ENCODE data around the gene CHMP2B.

Gene CHMP2B

DNA sequence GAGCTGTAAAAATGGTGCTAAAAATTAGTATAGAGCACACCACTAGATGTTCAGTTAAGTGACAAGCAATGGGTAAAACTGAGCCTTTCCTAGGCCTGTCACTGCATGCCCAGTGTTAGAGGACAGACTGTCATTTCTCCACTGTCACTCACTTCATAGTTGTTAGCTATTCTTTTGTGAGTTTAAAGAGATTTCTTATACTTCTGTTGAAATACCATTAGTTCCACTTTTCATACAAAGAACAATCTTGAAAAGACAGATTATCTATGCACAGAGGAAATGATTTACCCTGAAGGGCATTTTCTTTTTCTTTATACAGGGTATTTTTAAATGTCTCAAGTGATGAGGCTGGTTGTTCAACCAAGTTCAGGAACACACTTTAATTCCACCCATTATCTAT lies 28.3 kb upstream of the CHMP2B start:
- ATAC-seq (ENCODE audit: low read depth) = no peak
- TF ChIP-seq, protein P1, sequence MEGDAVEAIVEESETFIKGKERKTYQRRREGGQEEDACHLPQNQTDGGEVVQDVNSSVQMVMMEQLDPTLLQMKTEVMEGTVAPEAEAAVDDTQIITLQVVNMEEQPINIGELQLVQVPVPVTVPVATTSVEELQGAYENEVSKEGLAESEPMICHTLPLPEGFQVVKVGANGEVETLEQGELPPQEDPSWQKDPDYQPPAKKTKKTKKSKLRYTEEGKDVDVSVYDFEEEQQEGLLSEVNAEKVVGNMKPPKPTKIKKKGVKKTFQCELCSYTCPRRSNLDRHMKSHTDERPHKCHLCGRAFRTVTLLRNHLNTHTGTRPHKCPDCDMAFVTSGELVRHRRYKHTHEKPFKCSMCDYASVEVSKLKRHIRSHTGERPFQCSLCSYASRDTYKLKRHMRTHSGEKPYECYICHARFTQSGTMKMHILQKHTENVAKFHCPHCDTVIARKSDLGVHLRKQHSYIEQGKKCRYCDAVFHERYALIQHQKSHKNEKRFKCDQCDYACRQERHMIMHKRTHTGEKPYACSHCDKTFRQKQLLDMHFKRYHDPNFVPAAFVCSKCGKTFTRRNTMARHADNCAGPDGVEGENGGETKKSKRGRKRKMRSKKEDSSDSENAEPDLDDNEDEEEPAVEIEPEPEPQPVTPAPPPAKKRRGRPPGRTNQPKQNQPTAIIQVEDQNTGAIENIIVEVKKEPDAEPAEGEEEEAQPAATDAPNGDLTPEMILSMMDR (IDR thresholded peaks at IDR 0.05; ENCODE audit: poor library complexity, severe bottlenecking) = no peak
- Histone ChIP-seq H3K9me3 (ENCODE audit: severe bottlenecking) (no peaks in the 10 kb centered on the region), H3K36me3 (ENCODE audit: low read depth) (no peaks in the 10 kb centered on the region), H3K27ac (ENCODE audit: poor library complexity, severe bottlenecking) (no peak overlapping the region), H3K4me1 (ENCODE audit: insufficient read depth, poor library complexity, severe bottlenecking) (no peaks in the 10 kb centered on the region), H3K4me3 (ENCODE audit: severe bottlenecking) (no peak overlapping the region), H3K27me3 (ENCODE audit: insufficient read depth, poor library complexity, severe bottlenecking) (no peaks in the 10 kb centered on the region)
- no peak for DNase-seq (ENCODE audit: low spot score)

DNA sequence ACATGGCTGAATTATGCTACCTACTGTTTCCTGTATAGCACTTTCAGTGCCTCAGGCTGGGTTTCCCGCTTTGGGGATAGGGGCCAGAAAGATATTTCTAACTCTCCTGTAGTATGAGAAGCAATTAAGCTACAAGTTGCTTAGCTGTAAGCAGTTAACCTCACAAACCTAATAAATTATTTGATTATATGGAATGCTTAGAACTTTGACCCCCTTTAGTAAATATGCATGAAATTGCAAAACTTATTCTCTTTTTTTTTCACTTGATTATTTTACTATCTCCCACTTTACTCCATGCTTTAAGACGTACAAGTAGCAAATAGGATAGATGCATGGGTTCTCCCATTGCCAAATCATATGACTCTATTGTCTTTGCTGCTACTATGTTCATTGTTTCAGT lies 27.5 kb upstream of the CHMP2B start:
- TF ChIP-seq, protein P1 (IDR thresholded peaks at IDR 0.05; ENCODE audit: poor library complexity, severe bottlenecking) = no peak
- DNase-seq (ENCODE audit: low spot score) (no peak), ATAC-seq (ENCODE audit: low read depth) (no peak)
- H3K27me3 ChIP-seq (ENCODE audit: insufficient read depth, poor library complexity, severe bottlenecking) = no peaks in the 10 kb centered on the region
- H3K36me3 ChIP-seq (ENCODE audit: low read depth) = no peaks in the 10 kb centered on the region
- no peaks in the 10 kb centered on the region for H3K9me3 ChIP-seq (ENCODE audit: severe bottlenecking)
- no peaks in the 10 kb centered on the region for H3K4me1 ChIP-seq (ENCODE audit: insufficient read depth, poor library complexity, severe bottlenecking)
- no peak overlapping the region for H3K27ac ChIP-seq (ENCODE audit: poor library complexity, severe bottlenecking)
- H3K4me3 ChIP-seq (ENCODE audit: severe bottlenecking) = no peak overlapping the region

DNA sequence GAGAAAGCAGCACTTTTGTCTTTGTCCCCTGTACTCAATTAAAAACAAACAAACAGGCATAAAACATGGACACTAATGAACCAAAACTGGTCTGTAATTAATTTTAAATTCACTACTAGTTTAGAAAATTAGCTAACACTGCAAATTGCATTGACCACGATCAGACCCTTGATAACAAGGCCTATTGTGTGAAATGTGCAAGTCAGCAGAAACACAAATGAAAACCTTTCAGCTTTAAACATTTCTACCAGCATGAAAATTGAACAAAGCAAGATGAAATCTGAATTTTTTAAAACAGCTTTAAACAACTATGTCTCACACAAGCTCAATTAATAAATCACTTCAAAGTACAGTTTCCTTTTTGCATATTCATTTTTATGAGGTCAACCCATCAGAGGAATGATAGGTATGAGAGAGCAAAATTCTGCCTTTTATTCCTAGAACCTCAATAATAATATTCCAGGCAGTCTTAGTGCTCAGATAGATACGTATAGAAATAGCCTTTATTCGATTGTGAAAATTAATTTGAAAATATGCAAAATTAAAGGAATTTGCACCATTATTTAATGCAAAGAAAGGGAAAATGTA lies 27.0 kb upstream of the CHMP2B start:
- Histone ChIP-seq H3K36me3 (ENCODE audit: low read depth) (no peaks in the 10 kb centered on the region), H3K4me3 (ENCODE audit: severe bottlenecking) (no peak overlapping the region), H3K4me1 (ENCODE audit: insufficient read depth, poor library complexity, severe bottlenecking) (no peaks in the 10 kb centered on the region), H3K27me3 (ENCODE audit: insufficient read depth, poor library complexity, severe bottlenecking) (no peaks in the 10 kb centered on the region), H3K9me3 (ENCODE audit: severe bottlenecking) (no peaks in the 10 kb centered on the region), H3K27ac (ENCODE audit: poor library complexity, severe bottlenecking) (no peak overlapping the region)
- ATAC-seq (ENCODE audit: low read depth) = no peak
- TF ChIP-seq, protein P1 (IDR thresholded peaks at IDR 0.05; ENCODE audit: poor library complexity, severe bottlenecking) = no peak
- DNase-seq (ENCODE audit: low spot score) = no peak

DNA sequence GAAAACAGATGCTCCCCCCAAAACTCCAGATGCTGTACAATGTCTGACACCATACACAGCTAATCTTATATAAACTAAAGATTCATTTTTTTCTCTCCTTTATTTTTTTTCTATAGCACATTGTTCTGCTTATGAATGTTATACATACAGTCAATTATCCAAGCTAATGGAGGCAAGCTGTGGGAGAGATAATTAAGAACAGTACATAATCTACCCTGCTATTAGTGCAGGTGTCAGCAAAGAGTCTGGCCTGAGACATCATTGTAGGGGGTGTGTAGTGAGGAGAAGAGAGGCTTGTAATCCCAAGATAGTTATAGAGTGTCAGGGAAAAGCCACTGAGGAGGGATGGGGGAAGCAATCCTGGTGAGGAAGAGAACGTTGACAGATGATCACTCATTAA lies 25.4 kb upstream of the CHMP2B start:
- no peak for DNase-seq (ENCODE audit: low spot score)

DNA sequence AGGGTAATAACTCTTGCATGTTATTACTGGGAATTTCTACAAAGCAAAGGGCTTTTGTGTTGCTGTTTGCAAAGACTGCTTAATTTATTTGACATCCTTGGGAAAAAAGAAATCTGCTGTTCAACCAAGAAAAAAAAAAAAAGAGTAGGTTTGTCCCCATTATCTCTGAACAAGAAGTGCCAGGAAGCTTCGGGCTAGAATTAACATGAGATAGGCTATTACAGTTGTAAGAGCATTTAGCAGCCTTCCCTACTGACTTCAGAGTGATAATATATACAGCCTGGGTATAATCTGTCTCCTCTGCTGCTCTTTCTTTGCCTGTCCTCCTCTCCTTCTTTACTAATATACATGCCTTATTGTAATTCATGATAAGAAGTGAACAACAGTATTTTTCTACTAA lies 23.3 kb upstream of the CHMP2B start:
- DNase-seq (ENCODE audit: low spot score) (no peak), ATAC-seq (ENCODE audit: low read depth) (no peak)
- Histone ChIP-seq H3K9me3 (ENCODE audit: severe bottlenecking) (no peaks in the 10 kb centered on the region), H3K27ac (ENCODE audit: poor library complexity, severe bottlenecking) (no peak overlapping the region), H3K4me1 (ENCODE audit: insufficient read depth, poor library complexity, severe bottlenecking) (peaks cover 23% of the 10 kb centered on the region), H3K4me3 (ENCODE audit: severe bottlenecking) (no peak overlapping the region), H3K27me3 (ENCODE audit: insufficient read depth, poor library complexity, severe bottlenecking) (no peaks in the 10 kb centered on the region), H3K36me3 (ENCODE audit: low read depth) (no peaks in the 10 kb centered on the region)
- TF ChIP-seq, protein P1 (IDR thresholded peaks at IDR 0.05; ENCODE audit: poor library complexity, severe bottlenecking) = no peak

More for the DNA sequence above, 25.4 kb upstream of the CHMP2B start:
- Histone ChIP-seq H3K36me3 (ENCODE audit: low read depth) (no peaks in the 10 kb centered on the region), H3K27me3 (ENCODE audit: insufficient read depth, poor library complexity, severe bottlenecking) (no peaks in the 10 kb centered on the region), H3K4me3 (ENCODE audit: severe bottlenecking) (no peak overlapping the region), H3K27ac (ENCODE audit: poor library complexity, severe bottlenecking) (no peak overlapping the region), H3K9me3 (ENCODE audit: severe bottlenecking) (no peaks in the 10 kb centered on the region), H3K4me1 (ENCODE audit: insufficient read depth, poor library complexity, severe bottlenecking) (peaks cover 8% of the 10 kb centered on the region)
- TF ChIP-seq, protein P1 (IDR thresholded peaks at IDR 0.05; ENCODE audit: poor library complexity, severe bottlenecking) = no peak
- no peak for ATAC-seq (ENCODE audit: low read depth)

Measured in RWPE2 (cell line).